K562 (cell line): ENCODE data around the gene HMCN1. TPM values are rescaled to one million over a fixed set of nuclear protein-coding genes. Genes with fewer than 3 reads are reported as not detected.

Experiments used
- ATAC-seq: fragments of 200-7000 bp; cut with Tn5 transposase; 3 replicates; pipeline ENCODE4 v1.9.1; 2020; ENCODE audit warnings: moderate library complexity
- BruUV-seq: library from RNA; stranded (reverse); fragments of 400-500 nt; replicated peaks from 2 replicates; lab custom pipeline; 2021; lab: Mats Ljungman, UMichigan
- CTCF ChIA-PET: fragments of 300-600 bp; formaldehyde crosslinking; extraction: SDS; loops from one replicate; lab custom pipeline; 2021; ENCODE audit warnings: low intra/inter-chr PET ratio; lab: Yijun Ruan, JAX
- POLR2A ChIA-PET: fragments of 300-600, 350-650 bp; sonication (Branson Sonifier 250); formaldehyde crosslinking; extraction: SDS; loops from one replicate; lab custom pipeline; 2021; ENCODE audit warnings: antibody characterized with exemption, inconsistent platforms; lab: Yijun Ruan, JAX
- DNase-seq, 4 experiments: peaks; one replicate each; pipeline versions ENCODE4 v3.0.0 to v3.0.0-alpha.2; 2011 to 2018; ENCODE audit warnings: low spot score in 3 of 4, mixed read lengths in 3 of 4; ENCODE audit errors: extremely low read depth in 1 of 4
- FAIRE-seq: peaks from 2 replicates; lab custom pipeline; 2011; peaks lifted over from hg19 to GRCh38; lab: Jason Lieb, UNC
- H2AFZ ChIP-seq: 2 replicates; pipeline ENCODE4 v1.6.0; 2011; ENCODE audit warnings: low read depth, low read length, control low read depth, inconsistent platforms
- H3K27ac ChIP-seq: fragments of 200-600 bp; 3 replicates; pipeline ENCODE4 v1.8.0; 2011; ENCODE audit warnings: low read depth, mild to moderate bottlenecking, control low read depth, inconsistent platforms, low read length, moderate library complexity, mixed read lengths; ENCODE audit errors: extremely low read depth
- H3K27me3 ChIP-seq, 2 experiments: fragments of 300-600 bp in 1 of 2; 2 replicates in 1 of 2; 3 replicates in 1 of 2; pipeline versions ENCODE4 v1.6.0 to v1.8.0; 2011; ENCODE audit warnings: inconsistent platforms in 2 of 2, low read length in 2 of 2, mild to moderate bottlenecking in 1 of 2, mixed read lengths in 1 of 2, moderate library complexity in 1 of 2; ENCODE audit not compliant: control insufficient read depth in 2 of 2, insufficient read depth in 2 of 2
- H3K36me3 ChIP-seq: fragments of 300-600 bp; 3 replicates; pipeline ENCODE4 v1.8.0; 2011; ENCODE audit warnings: mild to moderate bottlenecking, low read length, inconsistent platforms; ENCODE audit not compliant: control insufficient read depth, insufficient read depth
- H3K4me1 ChIP-seq, 2 experiments: fragments of 200-600 bp in 1 of 2; replicated peaks in 1 of 2; 2 replicates in 1 of 2; 3 replicates in 1 of 2; pipeline versions ENCODE4 v1.5.1 to v1.8.0; 2011; ENCODE audit warnings: inconsistent platforms in 2 of 2, low read length in 2 of 2, mild to moderate bottlenecking in 1 of 2, mixed read lengths in 1 of 2, moderate library complexity in 1 of 2; ENCODE audit not compliant: control insufficient read depth in 2 of 2, insufficient read depth in 2 of 2
- H3K4me2 ChIP-seq: 2 replicates; pipeline ENCODE4 v1.6.1; 2011; ENCODE audit warnings: low read length, control low read depth, inconsistent platforms, mixed read lengths; ENCODE audit not compliant: insufficient read depth
- H3K4me3 ChIP-seq: fragments of 200-600 bp; sonication (generic), shearing (Covaris generic); 2 replicates; pipeline ENCODE4 v1.5.1; 2016; ENCODE audit warnings: control low read depth, inconsistent platforms
- H3K79me2 ChIP-seq: fragments of 200-600 bp; 3 replicates; pipeline ENCODE4 v1.8.0; 2011; ENCODE audit warnings: low read length, inconsistent platforms; ENCODE audit not compliant: control insufficient read depth, insufficient read depth
- H3K9ac ChIP-seq, 2 experiments: 2 replicates each; pipeline versions ENCODE4 v1.6.0 to v1.6.1; 2011; ENCODE audit warnings: low read depth in 2 of 2, low read length in 2 of 2, control low read depth in 1 of 2, inconsistent platforms in 1 of 2, mild to moderate bottlenecking in 1 of 2, mixed read lengths in 1 of 2; ENCODE audit not compliant: insufficient read depth in 1 of 2
- H3K9me1 ChIP-seq: one replicate; pipeline ENCODE4 v1.6.0; 2011; ENCODE audit warnings: inconsistent platforms, mild to moderate bottlenecking, low read length, moderate library complexity; ENCODE audit not compliant: control insufficient read depth, insufficient read depth
- H3K9me3 ChIP-seq: replicated peaks from 2 replicates; pipeline ENCODE4 v1.5.1; 2011; ENCODE audit warnings: low read depth, low read length, inconsistent platforms; ENCODE audit not compliant: control insufficient read depth, insufficient read depth
- H4K20me1 ChIP-seq: replicated peaks from 2 replicates; pipeline ENCODE4 v1.6.1; 2011; ENCODE audit warnings: low read length, inconsistent platforms, mixed read lengths; ENCODE audit not compliant: control insufficient read depth, insufficient read depth
- AFF4 ChIP-seq: sonication (generic); formaldehyde crosslinking; IDR thresholded peaks from 2 replicates; pipeline ENCODE4 v1.8.0; 2023; ENCODE audit warnings: mild to moderate bottlenecking, missing genetic modification reagents
- ARID2 ChIP-seq: fragments of 450-650 bp; IDR thresholded peaks from 2 replicates; pipeline ENCODE4 v1.6.1; 2017; ENCODE audit warnings: antibody characterized with exemption, mild to moderate bottlenecking
- ASH1L ChIP-seq: fragments of 450-650 bp; IDR thresholded peaks from 2 replicates; pipeline ENCODE4 v1.6.1; 2018; ENCODE audit warnings: borderline replicate concordance, mild to moderate bottlenecking, low read depth; ENCODE audit not compliant: partially characterized antibody
- CHCHD3 ChIP-seq: fragments of 250-450 bp; sonication (Bioruptor Pico); IDR thresholded peaks from 2 replicates; pipeline ENCODE4 v2.1.2; 2022; ENCODE audit warnings: mild to moderate bottlenecking
- CTCFL ChIP-seq: IDR thresholded peaks from 2 replicates; pipeline ENCODE4 v1.6.1; 2011; ENCODE audit warnings: borderline replicate concordance, low read depth, mild to moderate bottlenecking, moderate library complexity, low read length; ENCODE audit not compliant: insufficient read depth, poor library complexity, severe bottlenecking
- JUND ChIP-seq, 2 experiments: IDR thresholded peaks; 2 replicates in 1 of 2; 3 replicates in 1 of 2; pipeline ENCODE4 v1.6.1; 2011; ENCODE audit warnings: borderline replicate concordance in 2 of 2, low read depth in 2 of 2, low read length in 2 of 2, improper control_type of control experiment in 1 of 2, missing biosample characterization in 1 of 2, missing genetic modification characterization in 1 of 2, missing genetic modification reagents in 1 of 2
- MTF1 ChIP-seq: fragments of 250-450 bp; sonication (Bioruptor Pico); IDR thresholded peaks from 2 replicates; pipeline ENCODE4 v1.9.0; 2021; ENCODE audit warnings: moderate library complexity, mild to moderate bottlenecking, inconsistent platforms, borderline replicate concordance
- RAD51 ChIP-seq: fragments of 450-650 bp; IDR thresholded peaks from 2 replicates; pipeline ENCODE4 v1.7.1; 2016; ENCODE audit warnings: low read depth, mild to moderate bottlenecking, borderline replicate concordance
- SNRNP70 ChIP-seq: fragments of 200-400 bp; formaldehyde crosslinking; optimal IDR thresholded peaks from 2 replicates; pipeline ENCODE3; 2017; ENCODE audit warnings: low read depth, low read length
- SREBF2 ChIP-seq: sonication (generic); formaldehyde crosslinking; IDR thresholded peaks from 2 replicates; pipeline ENCODE4 v1.4.0; 2020; ENCODE audit warnings: mild to moderate bottlenecking, missing genetic modification reagents
- TBP ChIP-seq: optimal IDR thresholded peaks from 2 replicates; pipeline ENCODE3; 2011; ENCODE audit warnings: low read depth, low read length, improper control_type of control experiment
- YY1 ChIP-seq, 3 experiments: IDR thresholded peaks; 2 replicates each; pipeline ENCODE4 v1.6.1; 2011; ENCODE audit warnings: low read length in 2 of 3, mild to moderate bottlenecking in 2 of 3, moderate library complexity in 2 of 3, borderline replicate concordance in 1 of 3, control low read depth in 1 of 3, low read depth in 1 of 3; ENCODE audit not compliant: insufficient read depth in 3 of 3, insufficient replicate concordance in 2 of 3, control insufficient read depth in 1 of 3, insufficient read length in 1 of 3; ENCODE audit errors: extremely low read depth in 1 of 3
- ZNF584 ChIP-seq: fragments of 200-800 bp; sonication (Bioruptor generic); IDR thresholded peaks from 2 replicates; pipeline ENCODE4 v1.6.1; 2016; ENCODE audit warnings: low read depth, mild to moderate bottlenecking, missing genetic modification characterization, missing compliant biosample characterization
- WGBS: fragments of 100-300 bp; shearing (Covaris generic); methylation state at CpG from one replicate; pipeline ENCODE4 v1.1.6; 2016; ENCODE audit warnings: low coverage, mixed read lengths; ENCODE audit not compliant: insufficient coverage; ENCODE audit errors: missing lambda C conversion rate; 5-methylcytosine and 5-hydroxymethylcytosine counted together
- in situ Hi-C: fragments of 300-500 bp; cut with MboI; formaldehyde crosslinking; loops from 4 replicates; pipeline ENCODE4 v1.15.0; 2018; ENCODE audit warnings: inconsistent platforms, mixed read lengths
- intact Hi-C: fragments of 100-400 bp; cut with micrococcal nuclease; formaldehyde crosslinking; loops from 2 replicates; pipeline ENCODE4 v1.14.2; 2022
- polyA plus RNA-seq, 8 experiments: library from polyadenylated mRNA; depleted of rRNA in 4 of 8; stranded (reverse) in 5 of 8; unstranded in 3 of 8; fragments of >200 nt; fragmentation: Nextera tagmentation in 2 of 8; fragmentation: Illumina TruSeq in 1 of 8; extraction: Ambion mirVana in 2 of 8; extraction: Trizol in 1 of 8; gene quantifications; 2 replicates each; pipeline versions ENCODE4 v1.2.1 to v1.2.3, GENCODE V29; 2011 to 2014; ENCODE audit warnings: inconsistent platforms in 1 of 8, missing spikeins in 1 of 8
- total RNA-seq, 7 experiments: library from RNA; depleted of rRNA in 6 of 7; stranded (reverse); fragments of >200 nt in 6 of 7; fragmentation: Illumina TruSeq in 2 of 7; extraction: Trizol in 2 of 7; gene quantifications; 2 replicates each; pipeline versions ENCODE4 v1.2.1 to v1.2.3, GENCODE V29; 2011 to 2021; ENCODE audit warnings: low replicate concordance in 1 of 7
- TF ChIP-seq, protein P1 (sequence below): fragments of 450-650 bp; formaldehyde crosslinking; IDR thresholded peaks from 2 replicates; pipeline ENCODE4 v1.4.0; 2022; ENCODE audit warnings: missing genetic modification characterization

The HMCN1 gene
- total and polyA plus RNA-seq, 9 of the 15 experiments (the other 6 are each of a cell fraction or from before 2014, with no cell fraction given) = 0.07 to 0.36 (median 0.21) TPM

- ATAC-seq (no peak), FAIRE-seq (no peak), DNase-seq (no peak)
- Histone ChIP-seq H3K27ac (no peak overlapping the region), H3K79me2 (no peaks in the 10 kb centered on the region), H3K9me3 (no peaks in the 10 kb centered on the region), H3K4me1 (no peaks in the 10 kb centered on the region), H3K9me1 (no peaks in the 10 kb centered on the region), H3K9ac (no peak overlapping the region), H3K4me3 (no peak overlapping the region), H3K27me3 (no peaks in the 10 kb centered on the region), H3K36me3 (no peaks in the 10 kb centered on the region), H3K4me2 (no peak overlapping the region), H2AFZ (no peak overlapping the region), H4K20me1 (no peaks in the 10 kb centered on the region)
- in situ Hi-C loops = no loop called here
- intact Hi-C loops = no loop called here
- POLR2A ChIA-PET = interaction anchor here (0.6 kb wide), 1 partner anchor 790 kb away, joined by 3 read pairs; no protein-coding TSS in a partner anchor
- WGBS = 0% methylated on average over 2 of the region's 2 CpGs
- BruUV-seq = no TSS peak
- CTCF ChIA-PET = no interaction called here
- no peak for TF ChIP-seq ZNF584 (CRISPR knock-in tag)
- no peak for TF ChIP-seq CHCHD3 (CRISPR knock-in tag)
- TF ChIP-seq CTCFL = no peak
- TF ChIP-seq, protein P1, sequence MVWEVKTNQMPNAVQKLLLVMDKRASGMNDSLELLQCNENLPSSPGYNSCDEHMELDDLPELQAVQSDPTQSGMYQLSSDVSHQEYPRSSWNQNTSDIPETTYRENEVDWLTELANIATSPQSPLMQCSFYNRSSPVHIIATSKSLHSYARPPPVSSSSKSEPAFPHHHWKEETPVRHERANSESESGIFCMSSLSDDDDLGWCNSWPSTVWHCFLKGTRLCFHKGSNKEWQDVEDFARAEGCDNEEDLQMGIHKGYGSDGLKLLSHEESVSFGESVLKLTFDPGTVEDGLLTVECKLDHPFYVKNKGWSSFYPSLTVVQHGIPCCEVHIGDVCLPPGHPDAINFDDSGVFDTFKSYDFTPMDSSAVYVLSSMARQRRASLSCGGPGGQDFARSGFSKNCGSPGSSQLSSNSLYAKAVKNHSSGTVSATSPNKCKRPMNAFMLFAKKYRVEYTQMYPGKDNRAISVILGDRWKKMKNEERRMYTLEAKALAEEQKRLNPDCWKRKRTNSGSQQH (CRISPR knock-in tag) = no peak
- no peak for TF ChIP-seq SNRNP70
- no peak for TF ChIP-seq AFF4 (CRISPR knock-in tag)
- no peak for TF ChIP-seq TBP
- TF ChIP-seq JUND (IDR thresholded peaks at IDR 0.05; ENCODE audit: borderline replicate concordance, low read depth, low read length) = no peak
- no peak for TF ChIP-seq JUND (tag; IDR thresholded peaks at IDR 0.05; ENCODE audit: borderline replicate concordance, low read depth, low read length)
- TF ChIP-seq YY1 (IDR thresholded peaks at IDR 0.05; ENCODE audit: borderline replicate concordance in 1 of 3, control insufficient read depth in 1 of 3, extremely low read depth in 1 of 3, insufficient read depth in 3 of 3, insufficient read length in 1 of 3, insufficient replicate concordance in 2 of 3, low read depth in 1 of 3, low read length in 2 of 3) = no peak
- TF ChIP-seq ARID2 = no peak
- no peak for TF ChIP-seq ASH1L
- TF ChIP-seq MTF1 = no peak
- no peak for TF ChIP-seq RAD51
- TF ChIP-seq SREBF2 (CRISPR knock-in tag) = no peak
Observed at GRCh38 chr1:185838111-185838510, 103.9 kb downstream of the HMCN1 start.
